Activated T-cell treated with anti-CD3 and anti-CD28 coated beads, Interleukin-2, amount 50 U/mL, for 72 hours (primary cell): ENCODE measurements around the gene SLC7A9. TPM values are rescaled to one million over a fixed set of nuclear protein-coding genes. Genes with fewer than 3 reads are reported as not detected.
"Not testable (repeated sequence)": the region's sequence is repeated elsewhere in the genome, so short reads cannot be mapped to it uniquely, and the experiment has no call there.

ENCODE experiments used
- ATAC-seq, 2 donors: fragments of 150-1000 bp; cut with Tn5 transposase; replicated peaks in 1 of 2; 2 replicates each; pipeline ENCODE4 v1.10.0; 2021; ENCODE audit warnings: moderate library complexity in 2 of 2, mild to moderate bottlenecking in 1 of 2
- DNase-seq, 2 donors: peaks; one replicate each; pipeline ENCODE4 v3.0.0; 2021 to 2022; ENCODE audit warnings: mixed read lengths in 1 of 2
- H3K27ac Mint-ChIP-seq: one replicate; pipeline ENCODE4 v1.8.0; 2022; ENCODE audit warnings: mild to moderate bottlenecking, moderate library complexity, mixed read lengths
- H3K27me3 Mint-ChIP-seq: one replicate; pipeline ENCODE4 v1.8.0; 2022; ENCODE audit warnings: low read depth, mixed read lengths
- H3K36me3 Mint-ChIP-seq, 2 donors: one replicate each; pipeline ENCODE4 v1.8.0; 2022; ENCODE audit warnings: mixed read lengths in 2 of 2, mild to moderate bottlenecking in 1 of 2; ENCODE audit not compliant: insufficient read depth in 2 of 2
- H3K4me1 Mint-ChIP-seq: one replicate; pipeline ENCODE4 v1.8.0; 2022; ENCODE audit warnings: low read depth, mixed read lengths
- H3K4me3 Mint-ChIP-seq, 2 donors: one replicate each; pipeline ENCODE4 v1.8.0; 2022; ENCODE audit warnings: mild to moderate bottlenecking in 2 of 2, mixed read lengths in 2 of 2, moderate library complexity in 2 of 2
- H3K9me3 Mint-ChIP-seq, 2 donors: one replicate each; pipeline ENCODE4 v1.8.0; 2022; ENCODE audit warnings: mixed read lengths in 2 of 2
- total RNA-seq, 2 donors: library from RNA; stranded (reverse); gene quantifications; one replicate each; pipeline ENCODE4 v1.2.3, GENCODE V29; 2022

The SLC7A9 gene
- total RNA-seq, 2 donors from 2014 or later: 0.28 TPM; not detected in 1

GRCh38 chr19:32877977-32878745, 8.6 kb upstream of the SLC7A9 start:
- ATAC-seq (no peak), DNase-seq (no peak)
- H3K27me3 Mint-ChIP-seq: no peaks in the 10 kb centered on the region
- H3K27ac Mint-ChIP-seq: no peak overlapping the region
- H3K4me1 Mint-ChIP-seq: peaks cover 13% of the 10 kb centered on the region
- H3K9me3 Mint-ChIP-seq: no peaks in the 10 kb centered on the region
- no peak overlapping the region for H3K4me3 Mint-ChIP-seq
- H3K36me3 Mint-ChIP-seq: no peaks in the 10 kb centered on the region

- DNase-seq (no peak), ATAC-seq (no peak)
- Mint-ChIP-seq H3K4me1 (peaks cover 18% of the 10 kb centered on the region), H3K27me3 (no peaks in the 10 kb centered on the region), H3K36me3 (no peaks in the 10 kb centered on the region), H3K9me3 (no peaks in the 10 kb centered on the region), H3K4me3 (no peak overlapping the region), H3K27ac (no peak overlapping the region)
Observed at GRCh38 chr19:32877323-32877912, 7.9 kb upstream of the SLC7A9 start.

GRCh38 chr19:32876919-32877285, 7.3 kb upstream of the SLC7A9 start:
- H3K27me3 Mint-ChIP-seq: no peaks in the 10 kb centered on the region
- ATAC-seq (no peak), DNase-seq (no peak)
- no peak overlapping the region for H3K27ac Mint-ChIP-seq
- no peak overlapping the region for H3K4me3 Mint-ChIP-seq
- H3K36me3 Mint-ChIP-seq: no peaks in the 10 kb centered on the region
- H3K9me3 Mint-ChIP-seq: no peaks in the 10 kb centered on the region
- H3K4me1 Mint-ChIP-seq: peaks cover 18% of the 10 kb centered on the region

- no peaks in the 10 kb centered on the region for H3K9me3 Mint-ChIP-seq
- H3K27ac Mint-ChIP-seq: no peak overlapping the region
- H3K4me3 Mint-ChIP-seq: no peak overlapping the region
- H3K4me1 Mint-ChIP-seq: peaks cover 18% of the 10 kb centered on the region
- no peaks in the 10 kb centered on the region for H3K36me3 Mint-ChIP-seq
- no peak for ATAC-seq
- DNase-seq: no peak
- no peaks in the 10 kb centered on the region for H3K27me3 Mint-ChIP-seq
Observed at GRCh38 chr19:32876236-32876918, 6.8 kb upstream of the SLC7A9 start.

GRCh38 chr19:32875428-32875827, 5.9 kb upstream of the SLC7A9 start:
- H3K9me3 Mint-ChIP-seq: no peaks in the 10 kb centered on the region
- H3K36me3 Mint-ChIP-seq: no peaks in the 10 kb centered on the region
- H3K4me1 Mint-ChIP-seq: peaks cover 18% of the 10 kb centered on the region
- no peak overlapping the region for H3K4me3 Mint-ChIP-seq
- H3K27me3 Mint-ChIP-seq: no peaks in the 10 kb centered on the region
- no peak for ATAC-seq
- DNase-seq: no peak
- no peak overlapping the region for H3K27ac Mint-ChIP-seq

- DNase-seq (no peak), ATAC-seq (no peak)
- H3K27me3 Mint-ChIP-seq: no peaks in the 10 kb centered on the region
- no peak overlapping the region for H3K4me3 Mint-ChIP-seq
- H3K27ac Mint-ChIP-seq: no peak overlapping the region
- H3K9me3 Mint-ChIP-seq: no peaks in the 10 kb centered on the region
- peaks cover 18% of the 10 kb centered on the region for H3K4me1 Mint-ChIP-seq
- no peaks in the 10 kb centered on the region for H3K36me3 Mint-ChIP-seq
Observed at GRCh38 chr19:32874605-32875004, 5.0 kb upstream of the SLC7A9 start.

- Mint-ChIP-seq H3K9me3 (no peaks in the 10 kb centered on the region), H3K36me3 (no peaks in the 10 kb centered on the region), H3K4me1 (peaks cover 18% of the 10 kb centered on the region), H3K4me3 (no peak overlapping the region), H3K27me3 (no peaks in the 10 kb centered on the region), H3K27ac (no peak overlapping the region)
- ATAC-seq (peak; percentile 33 to 69), DNase-seq (peak; percentile 25 to 50)
Observed at GRCh38 chr19:32873247-32873959, 3.8 kb upstream of the SLC7A9 start.

GRCh38 chr19:32872391-32872790, 2.8 kb upstream of the SLC7A9 start:
- H3K9me3 Mint-ChIP-seq: no peaks in the 10 kb centered on the region
- no peaks in the 10 kb centered on the region for H3K27me3 Mint-ChIP-seq
- ATAC-seq: no peak
- H3K4me1 Mint-ChIP-seq: peaks cover 18% of the 10 kb centered on the region
- H3K27ac Mint-ChIP-seq: no peak overlapping the region
- no peaks in the 10 kb centered on the region for H3K36me3 Mint-ChIP-seq
- no peak overlapping the region for H3K4me3 Mint-ChIP-seq
- DNase-seq: no peak

- ATAC-seq: no peak
- Mint-ChIP-seq H3K9me3 (no peaks in the 10 kb centered on the region), H3K27ac (no peak overlapping the region)
Observed at GRCh38 chr19:32870981-32871451, 1.4 kb upstream of the SLC7A9 start.

GRCh38 chr19:32869966-32870573, 503 bp upstream of the SLC7A9 start:
- no peaks in the 10 kb centered on the region for H3K9me3 Mint-ChIP-seq
- H3K27ac Mint-ChIP-seq: no peak overlapping the region
- H3K36me3 Mint-ChIP-seq: no peaks in the 10 kb centered on the region
- H3K4me3 Mint-ChIP-seq: no peak overlapping the region
- H3K4me1 Mint-ChIP-seq: peaks cover 18% of the 10 kb centered on the region
- ATAC-seq (no peak), DNase-seq (no peak)
- no peaks in the 10 kb centered on the region for H3K27me3 Mint-ChIP-seq

More at GRCh38 chr19:32870981-32871451, 1.4 kb upstream of the SLC7A9 start:
- H3K36me3 Mint-ChIP-seq: no peaks in the 10 kb centered on the region
- no peak overlapping the region for H3K4me3 Mint-ChIP-seq
- DNase-seq: no peak
- H3K27me3 Mint-ChIP-seq: no peaks in the 10 kb centered on the region
- H3K4me1 Mint-ChIP-seq: peaks cover 18% of the 10 kb centered on the region

GRCh38 chr19:32868206-32868950, 1.2 kb downstream of the SLC7A9 start:
- ATAC-seq: no peak

GRCh38 chr19:32867436-32867835, 2.1 kb downstream of the SLC7A9 start:
- ATAC-seq, H3K36me3 Mint-ChIP-seq, H3K27ac Mint-ChIP-seq, H3K4me3 Mint-ChIP-seq, H3K9me3 Mint-ChIP-seq, H3K4me1 Mint-ChIP-seq, H3K27me3 Mint-ChIP-seq, DNase-seq: not testable (repeated sequence)

More at GRCh38 chr19:32868206-32868950, 1.2 kb downstream of the SLC7A9 start:
- Mint-ChIP-seq H3K4me3 (no peak overlapping the region), H3K36me3 (no peaks in the 10 kb centered on the region), H3K27me3 (no peaks in the 10 kb centered on the region), H3K4me1 (peaks cover 7% of the 10 kb centered on the region), H3K27ac (no peak overlapping the region), H3K9me3 (no peaks in the 10 kb centered on the region)
- DNase-seq: no peak
